Endometrial microvascular endothelial cells (primary cell): ENCODE results near the gene STK35. TPM values are rescaled to one million over a fixed set of nuclear protein-coding genes. Genes with fewer than 3 reads are reported as not detected.

Source experiments
- in situ Hi-C: cut with HindIII; loops from 2 replicates; pipeline ENCODE4 v1.10.0; 2017; ENCODE audit warnings: low sequenced_read_pairs, low pct_unique_long_range_greater_than_20kb; ENCODE audit errors: inconsistent ontology term
- total RNA-seq: library from RNA; depleted of rRNA; stranded (reverse); fragments of >200 nt; gene quantifications from one replicate; pipeline ENCODE4 v1.2.3, GENCODE V29; 2015; ENCODE audit errors: inconsistent ontology term

STK35 gene
- total RNA-seq, 1 donor from 2014 or later = 11.2 TPM

GRCh38 chr20:2130062-2130591 lies 28.5 kb downstream of the STK35 start:
- in situ Hi-C loops = no loop called here

- in situ Hi-C loops = no loop called here
Measured at GRCh38 chr20:2130683-2131082, 29.1 kb downstream of the STK35 start.

GRCh38 chr20:2131366-2131765 lies 29.7 kb downstream of the STK35 start:
- in situ Hi-C loops = no loop called here

DNA sequence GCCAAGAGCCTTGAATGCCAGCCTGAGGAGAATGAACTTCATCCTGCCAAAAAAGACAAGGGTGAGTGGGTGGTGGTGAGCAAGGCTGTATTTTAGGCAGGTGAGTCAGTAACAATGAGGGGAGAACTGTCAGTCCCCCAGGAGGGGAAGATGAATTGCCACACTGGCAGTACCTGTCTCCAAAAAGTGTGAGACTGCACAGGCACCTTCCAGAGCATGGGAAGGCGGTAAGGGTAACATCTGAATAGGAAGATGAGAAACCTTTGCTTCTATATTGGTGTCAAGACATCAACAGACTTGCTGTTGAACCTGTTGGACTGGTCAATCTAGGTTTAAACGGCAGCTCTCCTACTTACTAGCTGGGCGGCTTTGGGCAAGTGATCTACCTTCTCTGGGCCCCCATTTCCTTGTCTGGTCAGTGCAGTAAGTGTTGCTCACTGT lies 30.9 kb downstream of the STK35 start:
- in situ Hi-C loops = no loop called here

- in situ Hi-C loops = no loop called here
Measured at GRCh38 chr20:2133318-2134183, 31.9 kb downstream of the STK35 start.

DNA sequence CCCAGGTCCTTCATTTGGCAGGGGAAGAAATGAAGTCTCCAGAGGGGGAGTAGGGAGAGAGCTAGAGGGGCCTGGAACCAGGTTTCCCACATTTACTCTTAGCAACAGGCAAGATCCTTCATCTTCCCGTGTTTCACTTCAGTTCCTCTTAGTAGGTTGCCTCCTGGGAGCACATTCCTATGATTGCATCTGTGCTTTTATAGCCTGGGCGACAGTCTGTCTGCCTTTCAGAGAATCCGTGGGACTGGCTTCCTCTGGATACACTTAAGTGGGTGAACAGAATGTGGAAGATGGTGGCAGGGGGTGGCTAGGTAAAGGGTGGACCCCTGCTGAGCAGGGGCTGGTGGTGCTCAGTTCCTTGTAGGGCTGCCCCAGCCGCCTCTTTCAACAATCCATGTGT lies 33.4 kb downstream of the STK35 start:
- in situ Hi-C loops = no loop called here

DNA sequence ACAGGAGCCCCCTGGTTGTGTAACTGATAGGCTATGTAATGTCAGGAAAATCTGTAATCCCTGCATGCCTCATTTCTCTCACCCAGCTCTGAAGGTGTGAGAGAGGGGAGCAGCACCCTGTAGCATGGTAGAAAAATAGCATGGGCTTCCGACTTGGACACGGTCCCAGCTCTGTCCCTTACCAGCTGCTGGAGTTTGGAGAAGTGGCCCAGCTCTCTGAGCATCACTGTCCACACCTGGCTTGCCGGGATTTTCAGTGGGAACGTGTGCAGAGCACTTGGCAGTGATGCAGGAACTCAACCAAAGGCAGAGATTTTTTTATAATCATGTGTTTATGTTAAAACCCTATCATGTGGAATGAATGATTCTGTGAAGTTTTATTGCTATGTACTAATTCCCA lies 34.6 kb downstream of the STK35 start:
- in situ Hi-C loops = no loop called here

DNA sequence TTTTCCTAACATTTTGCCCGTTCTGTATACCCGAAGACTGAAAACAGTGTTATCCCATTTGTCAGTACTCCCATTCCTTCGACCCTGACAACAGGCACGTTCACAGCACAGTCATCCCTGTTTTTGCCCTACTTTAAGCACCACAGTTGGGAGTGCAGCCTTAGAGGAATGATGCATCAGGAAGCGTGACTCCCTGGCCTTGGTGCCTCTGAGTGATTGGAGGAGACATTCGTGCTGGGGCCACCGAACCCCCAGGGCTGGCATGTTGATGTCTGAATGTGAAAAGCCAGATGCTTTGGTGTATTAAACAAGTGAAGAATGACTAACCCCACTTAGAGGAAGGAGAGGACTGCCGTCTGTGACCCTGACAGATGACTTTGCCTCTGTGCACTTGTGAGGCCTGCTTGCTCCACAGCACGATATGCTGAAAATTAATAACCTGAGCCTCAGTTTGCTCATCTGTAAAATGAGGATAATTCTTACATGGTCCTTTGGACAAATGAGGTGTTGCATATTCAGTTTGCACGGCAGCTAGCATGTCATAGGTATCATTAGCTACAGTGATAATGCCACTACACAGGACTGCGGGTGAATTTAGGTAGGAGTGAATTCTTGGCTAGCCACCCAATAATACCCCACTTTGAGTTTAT lies 36.0 kb downstream of the STK35 start:
- in situ Hi-C loops = no loop called here

GRCh38 chr20:2138396-2138795 lies 36.8 kb downstream of the STK35 start:
- in situ Hi-C loops = no loop called here

- in situ Hi-C loops = no loop called here
Measured at GRCh38 chr20:2139250-2139649, 37.6 kb downstream of the STK35 start.

DNA sequence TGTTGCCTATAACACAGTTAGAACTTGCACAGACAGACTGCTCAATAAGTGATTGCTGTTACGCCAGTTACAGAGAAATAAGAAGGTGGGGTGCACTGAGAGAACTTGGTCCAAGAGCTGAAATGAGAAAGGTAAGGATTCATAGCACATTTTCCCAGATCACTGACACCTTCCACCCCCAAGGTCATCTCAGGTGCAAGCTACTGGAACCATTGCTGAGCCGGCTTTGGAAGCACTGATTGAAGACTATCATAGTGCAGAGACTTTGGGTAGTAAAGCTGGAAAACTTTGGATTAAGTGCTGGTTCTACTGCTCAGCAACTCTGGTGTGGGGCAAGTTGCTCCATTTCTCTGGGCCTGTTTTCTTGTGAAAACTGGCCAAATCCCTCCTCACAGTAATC lies 38.1 kb downstream of the STK35 start:
- in situ Hi-C loops = no loop called here

DNA sequence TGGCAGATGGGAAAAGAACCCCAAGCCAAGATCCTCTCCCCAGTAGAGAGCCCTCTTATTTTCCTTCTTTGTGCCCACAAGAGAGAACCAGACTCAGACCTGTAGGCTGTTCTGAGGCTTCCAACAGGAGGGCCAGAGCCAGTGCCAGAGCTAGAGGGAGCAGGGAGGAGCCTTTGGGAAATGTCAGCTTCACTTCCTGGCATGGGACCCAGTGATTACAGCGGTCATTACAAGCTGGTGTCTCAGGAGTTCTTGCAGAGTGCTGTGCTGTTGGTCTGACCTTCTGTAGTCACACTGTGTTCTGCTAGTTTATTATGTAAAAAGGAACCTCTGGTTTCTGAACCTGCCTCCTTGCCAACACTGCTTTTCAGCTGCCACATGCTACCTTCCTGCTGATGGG lies 38.9 kb downstream of the STK35 start:
- in situ Hi-C loops = no loop called here

DNA sequence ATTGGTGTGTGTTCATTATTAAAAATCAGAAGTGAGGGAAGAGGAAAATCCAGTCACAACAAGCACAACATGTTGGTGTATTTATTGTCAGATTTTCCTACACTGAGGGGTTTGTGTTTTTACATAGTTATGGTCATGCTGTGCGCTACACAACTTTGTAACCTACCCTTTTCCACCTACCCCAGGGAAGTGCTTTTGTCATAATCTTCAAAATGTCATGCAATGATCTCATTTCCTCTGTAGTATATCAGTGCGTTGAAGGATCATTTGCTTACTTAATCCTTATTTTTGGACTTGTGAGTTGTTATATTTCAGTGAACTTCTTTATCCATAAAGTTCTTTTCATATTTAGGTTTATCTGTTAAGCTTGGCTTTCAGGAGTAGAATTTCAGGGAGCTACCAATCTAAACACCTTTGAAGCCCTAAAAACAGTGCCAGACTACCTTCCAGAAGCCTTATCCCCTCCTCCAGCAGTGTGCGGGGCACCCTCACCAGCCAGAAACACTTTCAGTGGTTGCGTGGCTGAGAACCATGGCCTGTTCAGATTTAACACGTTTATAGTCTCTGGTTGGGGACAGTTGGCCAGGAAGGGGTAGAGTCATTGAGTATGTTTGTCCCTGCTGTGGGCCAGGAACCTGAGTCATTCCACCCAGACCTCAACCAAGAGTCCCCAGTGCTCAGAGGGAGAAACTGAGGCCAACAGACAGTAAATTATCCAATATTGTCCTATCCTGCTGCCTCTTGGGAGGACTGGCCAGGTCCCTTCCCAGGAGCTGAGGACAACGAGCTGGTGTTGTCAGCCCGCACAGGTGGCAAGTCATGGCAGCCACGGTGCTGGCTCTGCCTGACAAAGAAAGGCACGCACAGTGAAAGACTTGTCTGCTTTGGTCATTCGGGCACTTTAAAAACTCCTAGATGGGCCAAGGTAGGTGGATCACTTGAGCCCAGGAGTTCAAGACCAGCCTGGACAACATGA lies 40.3 kb downstream of the STK35 start:
- in situ Hi-C loops = no loop called here

- in situ Hi-C loops = no loop called here
Measured at GRCh38 chr20:2142649-2143048, 41.0 kb downstream of the STK35 start.

DNA sequence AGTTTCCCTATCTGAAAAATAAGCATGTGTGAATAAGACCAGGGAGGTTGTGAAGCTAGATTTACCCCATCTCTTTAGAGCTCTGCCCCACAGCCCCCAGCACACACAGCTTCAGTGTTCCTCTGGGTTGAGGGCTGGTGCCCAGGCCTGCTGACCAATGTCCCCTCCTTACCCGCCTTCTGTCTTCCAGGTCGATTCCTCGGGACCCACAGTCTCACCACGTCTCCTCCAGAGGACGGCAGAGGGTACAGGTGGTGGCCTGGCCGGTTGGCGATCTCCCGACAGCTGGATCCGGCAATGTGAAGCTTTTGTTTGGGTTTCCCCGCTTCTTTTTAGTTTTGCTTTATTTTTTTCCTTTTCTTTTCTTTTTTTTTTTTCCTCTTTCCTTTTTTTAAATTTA lies 42.0 kb downstream of the STK35 start:
- in situ Hi-C loops = no loop called here

- in situ Hi-C loops = no loop called here
Measured at GRCh38 chr20:2144850-2145249, 43.2 kb downstream of the STK35 start.

DNA sequence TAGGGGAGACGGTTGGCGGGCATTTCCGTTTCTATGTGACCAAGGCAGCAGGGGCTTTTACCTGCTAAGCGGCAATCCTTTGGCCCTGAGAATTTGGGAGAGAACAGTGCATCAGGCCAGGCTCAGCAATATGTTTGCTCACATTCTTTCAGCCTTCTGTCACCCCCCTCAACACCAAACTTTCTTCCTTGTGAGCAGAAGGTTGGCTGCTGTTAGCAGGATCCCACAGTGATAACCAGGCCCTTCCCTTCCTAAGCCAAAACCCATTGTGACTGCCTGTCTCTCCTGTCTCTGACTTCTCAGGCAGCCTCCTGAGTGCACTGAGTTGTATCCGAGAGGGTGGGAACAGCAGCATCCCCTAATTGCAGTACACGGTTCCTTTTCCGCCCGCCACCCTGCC lies 43.7 kb downstream of the STK35 start:
- in situ Hi-C loops = no loop called here

GRCh38 chr20:2146080-2146867 lies 44.6 kb downstream of the STK35 start:
- in situ Hi-C loops = no loop called here
